Left renal cortex interstitium (tissue), 4 donors: ENCODE measurements around the gene AOC2. TPM values are rescaled to one million over a fixed set of nuclear protein-coding genes. Genes with fewer than 3 reads are reported as not detected.
"Not testable (repeated sequence)": the region's sequence is repeated elsewhere in the genome, so short reads cannot be mapped to it uniquely, and the experiment has no call there.

ENCODE experiments used
- DNase-seq, 4 donors: peaks; one replicate each; pipeline ENCODE4 v3.0.0-alpha.2; 2013; ENCODE audit warnings: low read depth in 4 of 4, low spot score in 2 of 4, missing footprints in 1 of 4
- polyA plus RNA-seq, 4 donors: library from polyadenylated mRNA; unstranded; fragments of 120-200 nt; gene quantifications; one replicate each; pipeline ENCODE4 v1.2.1, GENCODE V29; 2013; ENCODE audit not compliant: insufficient read length in 4 of 4

AOC2 gene
- polyA plus RNA-seq, 4 donors, result 0.62 to 1.8 (median 1.4) TPM

- no peak for DNase-seq
These were observed 35.2 kb downstream of the AOC2 start for GRCh38 chr17:42879596-42879985.

DNA sequence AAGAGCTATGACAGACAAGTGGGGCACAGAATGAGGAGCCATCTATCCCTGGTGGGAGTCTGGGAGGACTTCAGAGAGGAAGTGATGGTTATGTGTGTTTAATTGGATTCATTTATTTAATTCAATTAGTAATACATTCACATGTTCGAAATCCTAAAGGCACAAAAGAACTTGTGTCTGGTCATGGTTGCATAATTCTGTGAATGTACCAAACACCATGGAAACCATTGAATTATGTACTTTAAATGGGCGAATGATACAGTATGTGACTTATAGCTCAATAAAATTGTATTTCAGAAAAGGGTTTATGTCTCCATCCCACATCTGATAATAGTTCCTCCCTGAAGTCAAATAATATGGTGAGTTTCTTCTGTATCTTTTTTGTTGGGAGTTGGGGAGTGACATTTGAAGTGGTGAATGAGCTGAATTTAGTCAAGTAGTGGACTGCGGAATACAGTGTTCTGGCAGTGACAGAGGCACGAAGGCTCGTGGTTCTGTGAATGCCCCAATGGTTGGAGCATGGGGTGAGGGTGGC lies 36.5 kb downstream of the AOC2 start:
- DNase-seq, result no peak

- DNase-seq, result not testable (repeated sequence)
These were observed 37.3 kb downstream of the AOC2 start for GRCh38 chr17:42881706-42882105.

- DNase-seq, result no peak
These were observed 37.8 kb downstream of the AOC2 start for GRCh38 chr17:42882166-42882565.

DNA sequence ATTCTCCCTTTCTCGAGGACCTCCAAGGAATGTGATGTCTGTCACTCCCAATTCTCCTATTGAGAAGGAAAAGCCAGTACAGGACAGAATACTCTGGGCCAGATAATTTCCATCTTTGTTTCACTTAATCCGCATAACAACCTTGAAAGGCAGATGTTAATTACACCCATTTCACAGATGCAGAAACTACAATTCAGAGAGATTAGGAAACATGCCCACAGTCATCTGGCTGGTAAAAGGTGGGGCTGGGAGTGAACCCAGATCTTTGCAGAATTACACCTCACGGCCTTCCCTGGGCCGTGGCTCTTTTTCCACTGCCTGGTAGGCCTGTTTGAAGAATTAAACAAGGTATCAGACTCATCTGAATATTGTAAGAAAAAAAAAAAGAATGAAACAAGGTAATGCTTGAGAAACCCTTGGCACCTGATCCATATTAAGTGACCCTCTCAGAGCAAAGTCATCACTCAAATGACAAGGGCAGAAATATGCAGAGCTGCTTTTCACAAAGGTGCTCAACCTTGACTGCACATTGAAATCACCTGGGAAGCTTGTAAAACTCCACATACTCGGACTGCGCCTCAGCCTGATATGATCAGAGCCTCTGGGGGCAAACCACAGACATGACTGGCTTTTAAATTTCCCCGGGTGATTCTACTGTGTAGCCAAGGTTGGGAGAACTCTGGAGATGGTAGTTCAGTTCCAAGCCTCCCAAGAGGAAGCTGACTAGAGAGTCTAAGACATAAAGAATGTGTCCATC lies 39.6 kb downstream of the AOC2 start:
- no peak for DNase-seq

- DNase-seq, result not testable (repeated sequence)
These were observed 41.4 kb downstream of the AOC2 start for GRCh38 chr17:42885806-42886205.

GRCh38 chr17:42886283-42887176 lies 42.1 kb downstream of the AOC2 start:
- no peak for DNase-seq

GRCh38 chr17:42889809-42890208 lies 45.4 kb downstream of the AOC2 start:
- no peak for DNase-seq

- no peak for DNase-seq
These were observed 47.3 kb downstream of the AOC2 start for GRCh38 chr17:42891539-42892152.

DNA sequence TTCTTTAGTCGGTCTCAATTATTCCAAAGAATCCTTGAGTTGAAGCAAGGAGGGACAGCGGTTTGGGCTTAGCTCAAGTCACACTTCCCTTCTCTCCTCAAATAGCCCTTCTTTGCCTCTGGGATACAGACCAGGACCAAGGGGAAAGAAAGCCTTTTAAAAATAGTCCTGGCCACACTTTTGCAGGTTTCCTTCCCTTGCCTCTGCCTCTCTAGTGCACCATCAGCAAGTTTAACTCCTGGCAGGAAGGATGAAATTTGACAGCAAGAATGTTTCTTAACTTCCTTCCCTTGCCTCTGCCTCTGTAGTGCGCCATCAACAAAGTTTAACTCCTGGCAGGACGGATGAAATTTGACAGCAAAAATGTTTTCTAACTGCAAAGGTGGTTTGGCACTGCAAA lies 49.0 kb downstream of the AOC2 start:
- DNase-seq, result no peak

DNA sequence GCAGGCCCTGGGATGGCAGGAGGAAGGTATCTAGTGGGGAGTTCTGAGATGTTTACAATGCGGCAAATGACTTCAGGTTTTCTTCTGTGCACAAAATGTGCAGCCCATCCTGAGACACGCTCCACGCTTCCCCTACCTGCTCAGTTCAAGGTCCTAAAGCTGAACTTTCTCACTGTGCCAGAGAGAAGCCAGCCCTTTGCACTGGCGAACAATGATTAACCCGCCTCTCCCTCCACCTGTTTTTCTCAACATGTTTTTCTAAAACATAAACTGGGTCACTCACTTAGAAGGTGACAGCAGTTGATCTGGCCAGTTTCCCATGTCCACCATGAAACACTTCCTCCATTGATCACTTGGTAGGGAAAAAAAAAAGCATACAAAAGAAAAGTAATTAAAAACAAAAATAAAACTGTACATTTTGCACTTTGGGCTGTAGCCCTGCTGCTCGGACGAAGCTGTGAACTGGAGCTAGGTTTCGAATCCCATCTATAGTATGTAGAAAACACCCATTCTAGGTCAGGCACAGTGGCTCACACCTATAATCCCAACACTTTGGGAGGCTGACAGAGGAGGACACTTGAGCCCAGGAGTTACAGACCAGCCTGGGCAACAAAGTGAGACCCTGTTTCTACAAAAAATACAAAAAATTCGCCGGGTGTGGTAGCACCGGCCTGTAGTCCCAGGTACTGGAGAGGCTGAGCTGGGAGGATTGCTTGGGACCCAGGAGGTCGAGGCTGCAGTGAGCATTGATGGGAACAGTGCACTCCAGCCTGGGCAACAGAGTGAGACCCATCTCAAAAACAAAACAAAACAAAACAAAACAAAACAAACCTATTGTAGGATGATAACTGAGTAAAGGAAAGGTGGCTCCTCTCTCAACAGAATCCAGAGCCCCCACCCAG lies 50.2 kb downstream of the AOC2 start:
- DNase-seq, result no peak

GRCh38 chr17:42895185-42895555 lies 50.8 kb downstream of the AOC2 start:
- DNase-seq, result no peak

- no peak for DNase-seq
These were observed 53.9 kb downstream of the AOC2 start for GRCh38 chr17:42898147-42898811.

- DNase-seq, result not testable (repeated sequence)
These were observed 55.6 kb downstream of the AOC2 start for GRCh38 chr17:42899981-42900380.

Other genes with a start within 250 kb of the AOC2 start
- gene RETREG3, start 235.2 kb upstream of the AOC2 start, polyA plus RNA-seq, result 10 to 100 TPM; 41.9 to 65.7 (median 51.1) TPM
- gene TUBG1, start 234.9 kb upstream of the AOC2 start, polyA plus RNA-seq, result 10 to 100 TPM; 54.4 to 63.9 (median 55.8) TPM
- gene TUBG2, start 185.3 kb upstream of the AOC2 start, polyA plus RNA-seq, result 10 to 100 TPM; 19.4 to 42.2 (median 30.5) TPM
- 10 to 100 TPM; 12.3 to 23.0 (median 19.9) TPM for gene PLEKHH3, start 167.6 kb upstream of the AOC2 start, polyA plus RNA-seq
- 1 to 10 TPM in 3 of 4 donors, under 1 TPM in 1; 0.89 to 2.1 (median 1.5) TPM for gene CCR10, start 162.7 kb upstream of the AOC2 start, polyA plus RNA-seq
- 10 to 100 TPM in 1 of 4 donors, 1 to 10 TPM in 3; 8.1 to 11.1 (median 8.6) TPM for gene CNTNAP1, start 162.0 kb upstream of the AOC2 start, polyA plus RNA-seq
- 10 to 100 TPM; 32.5 to 65.2 (median 51.7) TPM for gene EZH1, start 99.5 kb upstream of the AOC2 start, polyA plus RNA-seq
- 100 to 1,000 TPM in 1 of 4 donors, 10 to 100 TPM in 3; 73.4 to 118 (median 93.3) TPM for gene RAMP2, start 83.4 kb upstream of the AOC2 start, polyA plus RNA-seq
- 100 to 1,000 TPM in 1 of 4 donors, 10 to 100 TPM in 3; 77.0 to 101 (median 93.4) TPM for gene VPS25, start 71.1 kb upstream of the AOC2 start, polyA plus RNA-seq
- 10 to 100 TPM; 11.2 to 17.9 (median 12.7) TPM for gene WNK4, start 64.0 kb upstream of the AOC2 start, polyA plus RNA-seq
- 100 to 1,000 TPM; 142 to 179 (median 160) TPM for gene COA3, start 45.9 kb upstream of the AOC2 start, polyA plus RNA-seq
- gene CNTD1, start 45.7 kb upstream of the AOC2 start, polyA plus RNA-seq, result 1 to 10 TPM in 3 of 4 donors, under 1 TPM in 1; 0.86 to 3.8 (median 2.1) TPM
- gene BECN1, start 20.3 kb upstream of the AOC2 start, polyA plus RNA-seq, result 10 to 100 TPM; 68.8 to 86.1 (median 77.4) TPM
- 100 to 1,000 TPM in 2 of 4 donors, 10 to 100 TPM in 2; 92.6 to 111 (median 99.4) TPM for gene PSME3, start 11.2 kb upstream of the AOC2 start, polyA plus RNA-seq
- gene AOC3, start 6.6 kb downstream of the AOC2 start, polyA plus RNA-seq, result 1 to 10 TPM; 5.0 to 6.9 (median 5.5) TPM
- 1 to 10 TPM; 2.7 to 8.4 (median 5.7) TPM for gene G6PC1, start 56.2 kb downstream of the AOC2 start, polyA plus RNA-seq
- 10 to 100 TPM; 52.7 to 86.5 (median 65.3) TPM for gene AARSD1, start 119.9 kb downstream of the AOC2 start, polyA plus RNA-seq
- 1 to 10 TPM in 3 of 4 donors, under 1 TPM in 1; 0.87 to 3.3 (median 2.5) TPM for gene PTGES3L, start 135.5 kb downstream of the AOC2 start, polyA plus RNA-seq
- gene RUNDC1, start 136.0 kb downstream of the AOC2 start, polyA plus RNA-seq, result 10 to 100 TPM; 15.3 to 18.6 (median 16.7) TPM
- gene RPL27, start 153.8 kb downstream of the AOC2 start, polyA plus RNA-seq, result 1,000 to 10,000 TPM; 1,262 to 1,711 (median 1,450) TPM
- gene IFI35, start 162.2 kb downstream of the AOC2 start, polyA plus RNA-seq, result 10 to 100 TPM in 3 of 4 donors, 1 to 10 TPM in 1; 9.9 to 12.5 (median 11.3) TPM
- 100 to 1,000 TPM; 115 to 133 (median 123) TPM for gene VAT1, start 177.8 kb downstream of the AOC2 start, polyA plus RNA-seq
- gene RND2, start 180.7 kb downstream of the AOC2 start, polyA plus RNA-seq, result 1 to 10 TPM; 2.7 to 3.8 (median 3.5) TPM